IPS-NIHi7 (cell line): ENCODE data around the gene VPS37D.

ENCODE experiments used
- DNase-seq: peaks from one replicate; pipeline ENCODE4 v3.0.0; 2012; ENCODE audit warnings: mixed read lengths; ENCODE audit errors: extremely low spot score

VPS37D gene

GRCh38 chr7:73680501-73680900 lies 12.9 kb downstream of the VPS37D start:
- DNase-seq, result no peak

- DNase-seq, result no peak
These were observed 13.4 kb downstream of the VPS37D start for GRCh38 chr7:73681031-73681430.

GRCh38 chr7:73682745-73683055 lies 15.1 kb downstream of the VPS37D start:
- DNase-seq, result no peak

- peak; percentile 98 for DNase-seq
These were observed 15.6 kb downstream of the VPS37D start, which contains the start of the genes BUD23 and DNAJC30 for GRCh38 chr7:73683056-73683787. Gene BUD23, plus strand, starts transcription at chr7:73683597. Its CDS starts 29 bp downstream, at chr7:73683626. Gene DNAJC30, minus strand, starts transcription at chr7:73683453. Its CDS starts 30 bp downstream, at chr7:73683423.

GRCh38 chr7:73683788-73684693 lies 16.4 kb downstream of the VPS37D start:
- no peak for DNase-seq

GRCh38 chr7:73685311-73685710 lies 17.7 kb downstream of the VPS37D start:
- DNase-seq, result no peak

- DNase-seq, result no peak
These were observed 20.7 kb downstream of the VPS37D start for GRCh38 chr7:73688288-73688687.

GRCh38 chr7:73690646-73691045 lies 23.0 kb downstream of the VPS37D start:
- DNase-seq, result no peak

GRCh38 chr7:73696372-73696771 lies 28.7 kb downstream of the VPS37D start:
- DNase-seq, result no peak

- no peak for DNase-seq
These were observed 30.8 kb downstream of the VPS37D start for GRCh38 chr7:73698410-73698809.

GRCh38 chr7:73699370-73700068 lies 31.9 kb downstream of the VPS37D start:
- DNase-seq, result no peak

- no peak for DNase-seq
These were observed 32.4 kb downstream of the VPS37D start for GRCh38 chr7:73700069-73700423.

GRCh38 chr7:73700581-73701134 lies 33.0 kb downstream of the VPS37D start:
- DNase-seq, result no peak

GRCh38 chr7:73701357-73701995 lies 33.8 kb downstream of the VPS37D start:
- peak; percentile 91 for DNase-seq

GRCh38 chr7:73702226-73702625 lies 34.6 kb downstream of the VPS37D start:
- DNase-seq, result no peak

GRCh38 chr7:73702665-73703064 lies 35.0 kb downstream of the VPS37D start:
- no peak for DNase-seq

GRCh38 chr7:73703225-73703624 lies 35.6 kb downstream of the VPS37D start:
- DNase-seq, result no peak

GRCh38 chr7:73703757-73704639 lies 36.4 kb downstream of the VPS37D start:
- DNase-seq, result peak; percentile 94

- DNase-seq, result no peak
These were observed 37.3 kb downstream of the VPS37D start for GRCh38 chr7:73704640-73705550.
